ENCODE measurements around the gene QKI. TPM values are rescaled to one million over a fixed set of nuclear protein-coding genes. Genes with fewer than 3 reads are reported as not detected.

QKI gene
- total RNA-seq, 1 donor from 2014 or later: 247 TPM

- ATAC-seq (no peak), DNase-seq (no peak)
- Histone ChIP-seq H3K27ac (no peak overlapping the region), H3K4me3 (no peak overlapping the region), H3K9me3 (no peaks in the 10 kb centered on the region), H3K36me3 (no peaks in the 10 kb centered on the region), H3K27me3 (ENCODE audit: low read depth) (no peaks in the 10 kb centered on the region), H3K4me1 (no peaks in the 10 kb centered on the region)
- intact Hi-C loops (cut with DNase I): no loop called here
- TF ChIP-seq, protein P1, sequence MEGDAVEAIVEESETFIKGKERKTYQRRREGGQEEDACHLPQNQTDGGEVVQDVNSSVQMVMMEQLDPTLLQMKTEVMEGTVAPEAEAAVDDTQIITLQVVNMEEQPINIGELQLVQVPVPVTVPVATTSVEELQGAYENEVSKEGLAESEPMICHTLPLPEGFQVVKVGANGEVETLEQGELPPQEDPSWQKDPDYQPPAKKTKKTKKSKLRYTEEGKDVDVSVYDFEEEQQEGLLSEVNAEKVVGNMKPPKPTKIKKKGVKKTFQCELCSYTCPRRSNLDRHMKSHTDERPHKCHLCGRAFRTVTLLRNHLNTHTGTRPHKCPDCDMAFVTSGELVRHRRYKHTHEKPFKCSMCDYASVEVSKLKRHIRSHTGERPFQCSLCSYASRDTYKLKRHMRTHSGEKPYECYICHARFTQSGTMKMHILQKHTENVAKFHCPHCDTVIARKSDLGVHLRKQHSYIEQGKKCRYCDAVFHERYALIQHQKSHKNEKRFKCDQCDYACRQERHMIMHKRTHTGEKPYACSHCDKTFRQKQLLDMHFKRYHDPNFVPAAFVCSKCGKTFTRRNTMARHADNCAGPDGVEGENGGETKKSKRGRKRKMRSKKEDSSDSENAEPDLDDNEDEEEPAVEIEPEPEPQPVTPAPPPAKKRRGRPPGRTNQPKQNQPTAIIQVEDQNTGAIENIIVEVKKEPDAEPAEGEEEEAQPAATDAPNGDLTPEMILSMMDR (IDR thresholded peaks at IDR 0.05): no peak
Observed at GRCh38 chr6:163617549-163617948, 203.0 kb downstream of the QKI start.

DNA sequence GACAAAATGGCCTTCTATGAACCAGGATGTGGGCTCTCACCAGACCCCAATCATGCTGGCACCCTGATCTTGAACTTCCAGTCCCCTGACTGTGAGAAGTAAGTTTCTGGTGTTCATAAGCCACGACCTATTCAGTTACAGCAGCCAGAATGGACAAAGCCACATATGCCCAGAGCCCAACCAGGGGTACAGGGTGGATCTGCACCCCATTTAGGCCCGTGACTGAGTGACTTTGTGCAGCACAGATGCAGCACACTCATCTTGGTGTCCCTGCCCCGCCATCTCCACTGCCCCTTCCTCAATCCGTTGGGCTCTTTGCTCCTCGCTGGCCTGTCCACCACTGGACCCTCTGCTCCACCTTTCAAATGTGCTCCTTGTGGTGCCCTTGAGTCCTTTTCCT, 205.6 kb downstream of the QKI start:
- TF ChIP-seq, protein P1 (IDR thresholded peaks at IDR 0.05): no peak
- H3K36me3 ChIP-seq: no peaks in the 10 kb centered on the region
- DNase-seq: no peak
- no peaks in the 10 kb centered on the region for H3K9me3 ChIP-seq
- H3K4me3 ChIP-seq: no peak overlapping the region
- ATAC-seq: no peak
- no peaks in the 10 kb centered on the region for H3K4me1 ChIP-seq
- H3K27me3 ChIP-seq (ENCODE audit: low read depth): no peaks in the 10 kb centered on the region
- no peak overlapping the region for H3K27ac ChIP-seq
- intact Hi-C loops (cut with DNase I): no loop called here

- DNase-seq (no peak), ATAC-seq (no peak)
- intact Hi-C loops (cut with DNase I): no loop called here
- no peak overlapping the region for H3K4me3 ChIP-seq
- no peak overlapping the region for H3K27ac ChIP-seq
- H3K9me3 ChIP-seq: no peaks in the 10 kb centered on the region
- TF ChIP-seq, protein P1 (IDR thresholded peaks at IDR 0.05): no peak
- H3K36me3 ChIP-seq: no peaks in the 10 kb centered on the region
- H3K4me1 ChIP-seq: no peaks in the 10 kb centered on the region
- no peaks in the 10 kb centered on the region for H3K27me3 ChIP-seq (ENCODE audit: low read depth)
Observed at GRCh38 chr6:163620670-163621330, 206.3 kb downstream of the QKI start.

- Histone ChIP-seq H3K4me1 (no peaks in the 10 kb centered on the region), H3K4me3 (no peak overlapping the region), H3K27me3 (ENCODE audit: low read depth) (peaks cover 3% of the 10 kb centered on the region), H3K9me3 (no peaks in the 10 kb centered on the region), H3K36me3 (no peaks in the 10 kb centered on the region), H3K27ac (no peak overlapping the region)
- ATAC-seq (no peak), DNase-seq (no peak)
- TF ChIP-seq, protein P1 (IDR thresholded peaks at IDR 0.05): no peak
- intact Hi-C loops (cut with DNase I): no loop called here
Observed at GRCh38 chr6:163625265-163625664, 210.7 kb downstream of the QKI start.

DNA sequence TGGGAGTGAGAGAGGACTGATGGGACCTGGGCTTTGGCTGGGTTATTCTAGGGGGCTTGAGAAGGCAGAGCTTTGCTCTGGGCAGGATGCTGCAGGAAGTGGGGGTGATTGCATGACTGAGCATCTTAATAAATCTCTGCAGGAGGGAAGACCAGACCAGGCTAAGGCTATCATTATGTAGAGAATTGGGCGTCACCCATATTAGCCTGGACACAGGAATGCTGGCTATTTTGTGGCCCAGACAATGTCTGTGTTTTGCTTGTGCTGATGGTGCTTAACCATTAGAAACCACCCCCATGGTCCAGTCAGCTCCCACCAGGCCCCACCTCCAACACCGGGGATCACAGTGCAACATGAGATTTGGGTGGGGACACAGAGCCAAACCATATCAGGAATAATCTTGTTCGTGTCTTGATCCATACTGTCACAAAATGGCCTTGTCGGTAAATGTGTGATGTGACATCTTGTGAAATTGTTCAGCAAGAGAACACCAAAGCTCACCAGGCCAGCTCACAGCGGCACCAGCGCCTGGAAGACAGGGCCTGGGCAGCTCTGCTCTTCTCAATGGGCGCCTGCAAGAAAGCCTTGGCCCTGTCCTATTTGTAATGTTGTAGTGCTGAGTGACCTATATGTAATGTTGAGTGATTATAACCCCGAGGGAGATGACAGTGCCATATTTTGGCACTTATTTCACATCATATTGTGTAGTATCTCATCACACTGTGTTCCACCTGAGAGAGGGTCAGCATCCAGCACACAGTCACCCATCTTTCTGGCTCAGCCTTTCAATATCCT, 211.8 kb downstream of the QKI start:
- ATAC-seq (no peak), DNase-seq (no peak)
- Histone ChIP-seq H3K27ac (no peak overlapping the region), H3K4me1 (no peaks in the 10 kb centered on the region), H3K9me3 (no peaks in the 10 kb centered on the region), H3K27me3 (ENCODE audit: low read depth) (peaks cover 13% of the 10 kb centered on the region), H3K36me3 (no peaks in the 10 kb centered on the region), H3K4me3 (no peak overlapping the region)
- TF ChIP-seq, protein P1 (IDR thresholded peaks at IDR 0.05): no peak
- intact Hi-C loops (cut with DNase I): no loop called here
